Measurements from ENCODE around the gene SLC15A2.
"Not testable (repeated sequence)": the region's sequence is repeated elsewhere in the genome, so short reads cannot be mapped to it uniquely, and the experiment has no call there.

Gene SLC15A2

DNA sequence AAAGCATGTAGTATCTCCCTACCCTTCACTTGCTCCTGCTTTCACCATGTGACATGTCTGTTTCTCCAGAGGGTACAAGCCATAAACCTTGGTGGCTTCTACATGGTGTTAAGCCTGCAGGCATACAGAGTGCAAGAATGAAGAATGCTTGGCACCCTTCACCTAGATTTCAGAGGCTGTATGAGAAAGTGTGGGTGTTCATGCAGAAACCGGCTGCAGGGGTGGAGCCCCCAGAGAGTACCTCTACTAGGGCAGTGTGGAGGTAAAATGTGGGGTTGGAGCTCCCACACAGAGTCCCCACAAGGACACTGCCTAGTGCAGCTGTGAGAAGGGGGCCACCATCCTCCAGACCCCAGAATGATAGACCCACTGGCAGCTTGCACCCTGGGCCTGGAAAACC, 32.2 kb downstream of the SLC15A2 start:
- DNase-seq: no peak
- Histone ChIP-seq H3K27ac (no peak overlapping the region), H3K4me1 (no peaks in the 10 kb centered on the region), H3K27me3 (no peaks in the 10 kb centered on the region), H3K4me3 (no peak overlapping the region), H3K36me3 (peaks cover 0 to 11% (median under 1%) of the 10 kb centered on the region in 3 donors), H3K9me3 (no peaks in the 10 kb centered on the region)
- intact Hi-C loops (cut with DNase I; ENCODE audit: low total_unique reads): no loop called here
- TF ChIP-seq, protein P1, sequence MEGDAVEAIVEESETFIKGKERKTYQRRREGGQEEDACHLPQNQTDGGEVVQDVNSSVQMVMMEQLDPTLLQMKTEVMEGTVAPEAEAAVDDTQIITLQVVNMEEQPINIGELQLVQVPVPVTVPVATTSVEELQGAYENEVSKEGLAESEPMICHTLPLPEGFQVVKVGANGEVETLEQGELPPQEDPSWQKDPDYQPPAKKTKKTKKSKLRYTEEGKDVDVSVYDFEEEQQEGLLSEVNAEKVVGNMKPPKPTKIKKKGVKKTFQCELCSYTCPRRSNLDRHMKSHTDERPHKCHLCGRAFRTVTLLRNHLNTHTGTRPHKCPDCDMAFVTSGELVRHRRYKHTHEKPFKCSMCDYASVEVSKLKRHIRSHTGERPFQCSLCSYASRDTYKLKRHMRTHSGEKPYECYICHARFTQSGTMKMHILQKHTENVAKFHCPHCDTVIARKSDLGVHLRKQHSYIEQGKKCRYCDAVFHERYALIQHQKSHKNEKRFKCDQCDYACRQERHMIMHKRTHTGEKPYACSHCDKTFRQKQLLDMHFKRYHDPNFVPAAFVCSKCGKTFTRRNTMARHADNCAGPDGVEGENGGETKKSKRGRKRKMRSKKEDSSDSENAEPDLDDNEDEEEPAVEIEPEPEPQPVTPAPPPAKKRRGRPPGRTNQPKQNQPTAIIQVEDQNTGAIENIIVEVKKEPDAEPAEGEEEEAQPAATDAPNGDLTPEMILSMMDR (IDR thresholded peaks at IDR 0.05): no peak

DNA sequence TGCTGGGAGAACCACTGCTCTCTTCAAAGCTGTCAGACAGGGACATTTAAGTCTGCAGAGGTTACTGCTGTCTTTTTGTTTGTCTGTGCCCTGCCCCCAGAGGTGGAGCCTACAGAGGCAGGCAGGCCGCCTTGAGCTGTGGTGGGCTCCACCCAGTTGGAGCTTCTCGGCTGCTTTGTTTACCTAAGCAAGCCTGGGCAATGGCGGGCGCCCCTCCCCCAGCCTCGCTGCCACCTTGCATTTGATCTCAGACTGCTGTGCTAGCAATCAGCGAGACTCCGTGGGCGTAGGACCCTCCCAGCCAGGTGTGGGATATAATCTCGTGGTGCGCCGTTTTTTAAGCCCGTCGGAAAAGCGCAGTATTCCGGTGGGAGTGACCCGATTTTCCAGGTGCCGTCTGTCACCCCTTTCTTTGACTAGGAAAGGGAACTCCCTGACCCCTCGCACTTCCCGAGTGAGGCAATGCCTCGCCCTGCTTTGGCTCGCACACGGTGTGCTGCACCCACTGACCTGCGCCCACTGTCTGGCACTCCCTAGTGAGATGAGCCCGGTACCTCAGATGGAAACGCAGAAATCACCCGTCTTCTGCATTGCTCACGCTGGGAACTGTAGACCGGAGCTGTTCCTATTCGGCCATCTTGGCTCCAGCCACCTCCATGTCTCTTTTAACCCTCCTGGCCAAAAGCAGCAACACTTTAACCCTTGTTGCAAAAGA, 44.1 kb downstream of the SLC15A2 start:
- not testable (repeated sequence) for DNase-seq
- H3K36me3 ChIP-seq: peaks cover 0 to 13% (median 0%) of the 10 kb centered on the region in 3 donors

DNA sequence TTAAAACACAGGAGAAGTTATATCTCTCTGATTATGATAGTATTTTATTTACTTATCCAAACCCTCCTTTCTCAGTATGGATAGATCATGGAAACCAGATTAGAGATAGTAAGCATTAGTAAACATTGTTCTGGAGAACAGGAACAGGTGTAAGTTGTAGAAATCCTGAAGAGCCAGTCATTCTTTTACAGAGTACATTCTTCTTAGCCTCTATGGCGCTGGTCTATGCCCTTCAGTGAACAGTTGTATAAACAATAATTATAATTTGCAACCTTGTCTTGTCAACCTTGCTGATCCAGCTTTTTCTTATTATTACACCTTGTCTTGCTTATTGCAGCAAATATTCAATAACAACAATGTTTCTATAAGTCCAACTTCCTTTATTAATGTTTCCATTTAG, 47.4 kb downstream of the SLC15A2 start:
- Histone ChIP-seq H3K9me3 (no peaks in the 10 kb centered on the region), H3K36me3 (peaks cover 0 to 13% (median 0%) of the 10 kb centered on the region in 3 donors), H3K4me1 (no peaks in the 10 kb centered on the region), H3K4me3 (no peak overlapping the region), H3K27ac (no peak overlapping the region), H3K27me3 (no peaks in the 10 kb centered on the region)
- no peak for DNase-seq
- TF ChIP-seq, protein P1 (IDR thresholded peaks at IDR 0.05): no peak
- intact Hi-C loops (cut with DNase I; ENCODE audit: low total_unique reads): no loop called here

More for the DNA sequence above, 44.1 kb downstream of the SLC15A2 start:
- H3K4me1 ChIP-seq; H3K27ac ChIP-seq; H3K27me3 ChIP-seq; H3K4me3 ChIP-seq; intact Hi-C loops (cut with DNase I; ENCODE audit: low total_unique reads); H3K9me3 ChIP-seq: not testable (repeated sequence)

DNA sequence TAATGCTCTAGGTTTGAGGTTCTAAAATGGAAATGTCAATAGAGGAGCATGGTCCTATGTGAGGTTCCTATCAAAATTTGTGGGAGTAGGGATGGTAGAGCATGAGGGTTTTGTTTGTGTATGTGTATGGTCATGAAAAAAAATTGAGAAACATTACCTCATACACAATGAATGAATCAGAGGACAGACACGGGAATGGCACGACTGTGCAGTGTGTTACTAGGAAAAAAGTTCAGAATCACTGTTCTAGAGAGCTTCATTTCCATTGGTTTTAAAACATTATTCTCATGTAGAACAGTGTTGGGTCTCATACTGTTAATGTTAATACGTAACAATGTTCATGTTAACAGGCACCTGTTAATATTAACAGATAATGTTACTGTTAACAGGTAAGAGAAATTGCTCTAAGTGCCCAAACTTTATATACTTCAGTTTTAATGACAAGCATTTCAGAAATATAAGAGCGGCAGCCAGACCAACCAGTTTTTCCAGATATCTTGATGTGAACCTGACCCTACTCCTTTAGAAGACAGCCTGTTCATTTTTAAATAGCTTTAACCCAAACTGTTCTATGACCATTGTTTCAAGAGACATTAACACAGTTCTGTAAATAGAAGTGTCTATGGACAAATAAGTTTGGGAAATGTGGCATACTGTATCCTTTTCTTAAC, 48.0 kb downstream of the SLC15A2 start:
- no peak overlapping the region for H3K4me3 ChIP-seq
- TF ChIP-seq, protein P1 (IDR thresholded peaks at IDR 0.05): no peak
- peaks cover 0 to 13% (median 0%) of the 10 kb centered on the region in 3 donors for H3K36me3 ChIP-seq
- H3K4me1 ChIP-seq: no peaks in the 10 kb centered on the region
- no peaks in the 10 kb centered on the region for H3K27me3 ChIP-seq
- intact Hi-C loops (cut with DNase I; ENCODE audit: low total_unique reads): no loop called here
- H3K27ac ChIP-seq: no peak overlapping the region
- DNase-seq: no peak
- H3K9me3 ChIP-seq: no peaks in the 10 kb centered on the region

DNA sequence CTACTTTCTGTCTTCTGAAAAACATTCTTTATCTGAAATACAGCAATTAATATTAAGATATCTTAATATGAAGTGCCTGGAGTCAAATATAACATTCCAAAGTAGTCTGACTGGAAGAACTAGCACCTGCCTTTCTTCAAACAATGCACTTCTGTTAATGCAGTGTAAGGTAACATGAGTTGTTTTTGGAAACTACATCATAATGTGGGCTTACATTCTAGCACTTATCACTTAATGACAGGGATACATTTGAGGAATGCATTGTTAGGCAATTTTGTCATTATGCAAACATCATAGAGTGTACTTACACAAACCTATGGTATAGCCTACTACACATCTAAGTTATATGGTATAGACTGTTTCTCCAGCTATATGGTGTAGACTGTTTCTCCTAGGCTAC, 49.2 kb downstream of the SLC15A2 start:
- Histone ChIP-seq H3K4me3 (no peak overlapping the region), H3K27me3 (no peaks in the 10 kb centered on the region)

DNA sequence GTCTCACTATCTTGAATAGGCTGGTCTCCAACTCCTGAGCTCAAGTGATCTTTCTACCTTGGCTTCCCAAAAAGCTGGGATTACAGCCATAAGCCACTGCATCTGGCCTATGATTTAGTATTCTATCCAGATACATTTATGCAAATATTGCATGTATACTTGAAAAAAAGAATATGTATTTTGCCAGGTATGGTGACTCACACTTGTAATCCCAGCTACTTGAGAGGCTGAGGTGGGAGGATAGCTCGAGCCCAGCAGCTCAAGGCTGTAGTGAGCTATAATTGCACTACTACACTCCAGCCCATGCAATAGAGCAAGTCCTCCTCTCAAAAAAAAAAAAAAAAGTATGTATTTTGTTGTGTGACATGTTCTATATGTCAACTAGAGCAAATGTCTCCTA, 54.4 kb downstream of the SLC15A2 start:
- no peak overlapping the region for H3K4me3 ChIP-seq
- H3K4me1 ChIP-seq: no peaks in the 10 kb centered on the region
- no peak overlapping the region for H3K27ac ChIP-seq
- no peak for DNase-seq
- H3K36me3 ChIP-seq: no peaks in the 10 kb centered on the region
- H3K9me3 ChIP-seq: peaks cover 0 to 11% (median 0%) of the 10 kb centered on the region in 3 donors
- intact Hi-C loops (cut with DNase I; ENCODE audit: low total_unique reads): no loop called here
- no peaks in the 10 kb centered on the region for H3K27me3 ChIP-seq
- TF ChIP-seq, protein P1 (IDR thresholded peaks at IDR 0.05): no peak

More for the DNA sequence above, 49.2 kb downstream of the SLC15A2 start:
- Histone ChIP-seq H3K27ac (no peak overlapping the region), H3K4me1 (no peaks in the 10 kb centered on the region), H3K36me3 (peaks cover 0 to 11% (median 0%) of the 10 kb centered on the region in 3 donors), H3K9me3 (no peaks in the 10 kb centered on the region)
- intact Hi-C loops (cut with DNase I; ENCODE audit: low total_unique reads): no loop called here
- no peak for DNase-seq
- TF ChIP-seq, protein P1 (IDR thresholded peaks at IDR 0.05): no peak

All from tibial artery (tissue), 4 donors.